ENCODE results near the gene PTPRG.

DNA sequence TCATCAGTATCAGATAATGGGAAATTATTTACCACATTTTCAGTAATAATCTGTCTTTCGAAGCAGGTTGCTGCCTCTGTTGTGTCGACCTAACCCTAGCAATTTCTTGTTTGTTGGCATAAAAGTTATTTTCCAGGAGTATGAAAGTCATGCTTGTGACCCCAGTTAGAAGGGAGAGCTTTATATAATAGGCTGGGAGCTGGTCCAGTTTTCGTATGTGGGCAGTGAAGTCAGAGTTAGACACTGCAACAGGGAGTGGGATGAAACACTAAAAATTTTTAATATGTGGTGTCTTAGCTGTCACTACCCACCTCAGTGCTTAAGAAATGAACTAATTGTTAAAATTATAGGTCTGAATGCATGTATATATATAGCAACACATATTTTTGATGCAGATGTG, 463.5 kb downstream of the PTPRG start:
- TF ChIP-seq EZH2 (IDR thresholded peaks at IDR 0.05; ENCODE audit: borderline replicate concordance, low read depth, low read length, severe bottlenecking) (no peak), POLR2AphosphoS5 (IDR thresholded peaks at IDR 0.05; ENCODE audit: insufficient read depth, low read depth, low read length) (no peak), POLR2A (IDR thresholded peaks at IDR 0.05; ENCODE audit: low read depth, low read length) (no peak), FOS (IDR thresholded peaks at IDR 0.05; ENCODE audit: borderline replicate concordance, insufficient read depth, low read length) (no peak), JUN (IDR thresholded peaks at IDR 0.05; ENCODE audit: borderline replicate concordance, insufficient read depth, insufficient read length, low read depth) (no peak), GATA2 (IDR thresholded peaks at IDR 0.05; ENCODE audit: insufficient read depth, insufficient read length, low read depth, low read length) (no peak)
- TF ChIP-seq, protein P1, sequence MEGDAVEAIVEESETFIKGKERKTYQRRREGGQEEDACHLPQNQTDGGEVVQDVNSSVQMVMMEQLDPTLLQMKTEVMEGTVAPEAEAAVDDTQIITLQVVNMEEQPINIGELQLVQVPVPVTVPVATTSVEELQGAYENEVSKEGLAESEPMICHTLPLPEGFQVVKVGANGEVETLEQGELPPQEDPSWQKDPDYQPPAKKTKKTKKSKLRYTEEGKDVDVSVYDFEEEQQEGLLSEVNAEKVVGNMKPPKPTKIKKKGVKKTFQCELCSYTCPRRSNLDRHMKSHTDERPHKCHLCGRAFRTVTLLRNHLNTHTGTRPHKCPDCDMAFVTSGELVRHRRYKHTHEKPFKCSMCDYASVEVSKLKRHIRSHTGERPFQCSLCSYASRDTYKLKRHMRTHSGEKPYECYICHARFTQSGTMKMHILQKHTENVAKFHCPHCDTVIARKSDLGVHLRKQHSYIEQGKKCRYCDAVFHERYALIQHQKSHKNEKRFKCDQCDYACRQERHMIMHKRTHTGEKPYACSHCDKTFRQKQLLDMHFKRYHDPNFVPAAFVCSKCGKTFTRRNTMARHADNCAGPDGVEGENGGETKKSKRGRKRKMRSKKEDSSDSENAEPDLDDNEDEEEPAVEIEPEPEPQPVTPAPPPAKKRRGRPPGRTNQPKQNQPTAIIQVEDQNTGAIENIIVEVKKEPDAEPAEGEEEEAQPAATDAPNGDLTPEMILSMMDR (IDR thresholded peaks at IDR 0.05; ENCODE audit: extremely low read depth in 1 of 2, insufficient read depth in 1 of 2, low read depth in 1 of 2, low read length in 2 of 2), result no peak
- TF ChIP-seq, protein P2, sequence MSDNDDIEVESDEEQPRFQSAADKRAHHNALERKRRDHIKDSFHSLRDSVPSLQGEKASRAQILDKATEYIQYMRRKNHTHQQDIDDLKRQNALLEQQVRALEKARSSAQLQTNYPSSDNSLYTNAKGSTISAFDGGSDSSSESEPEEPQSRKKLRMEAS (IDR thresholded peaks at IDR 0.05; ENCODE audit: insufficient read depth, insufficient read length), result no peak
